KG1 (cell line): ENCODE data around the gene TNFAIP2.
"Not testable (repeated sequence)": the region's sequence is repeated elsewhere in the genome, so short reads cannot be mapped to it uniquely, and the experiment has no call there.

Source experiments
- DNase-seq: peaks from one replicate; lab custom pipeline; 2025; lab: John Stamatoyannopoulos, UW

Gene TNFAIP2

GRCh38 chr14:103155826-103156394 is 32.6 kb downstream of the TNFAIP2 start:
- no peak for DNase-seq

- DNase-seq: no peak
These were observed 33.6 kb downstream of the TNFAIP2 start for GRCh38 chr14:103156651-103157378.

GRCh38 chr14:103157969-103158368 is 34.7 kb downstream of the TNFAIP2 start:
- DNase-seq: no peak

- no peak for DNase-seq
These were observed 35.4 kb downstream of the TNFAIP2 start for GRCh38 chr14:103158688-103159087.

- no peak for DNase-seq
These were observed 37.2 kb downstream of the TNFAIP2 start for GRCh38 chr14:103160321-103161053.

GRCh38 chr14:103161054-103161397 is 37.8 kb downstream of the TNFAIP2 start:
- DNase-seq: no peak

GRCh38 chr14:103163199-103163598 is 39.9 kb downstream of the TNFAIP2 start:
- no peak for DNase-seq

GRCh38 chr14:103164006-103164405 is 40.7 kb downstream of the TNFAIP2 start:
- DNase-seq: no peak

- no peak for DNase-seq
These were observed 41.5 kb downstream of the TNFAIP2 start for GRCh38 chr14:103164779-103165178.

- no peak for DNase-seq
These were observed 42.1 kb downstream of the TNFAIP2 start for GRCh38 chr14:103165323-103165722.

GRCh38 chr14:103169954-103170353 is 46.7 kb downstream of the TNFAIP2 start:
- DNase-seq: no peak

GRCh38 chr14:103171206-103171605 is 47.9 kb downstream of the TNFAIP2 start:
- DNase-seq: not testable (repeated sequence)

- DNase-seq: no peak
These were observed 49.7 kb downstream of the TNFAIP2 start for GRCh38 chr14:103172921-103173320.

- not testable (repeated sequence) for DNase-seq
These were observed 50.6 kb downstream of the TNFAIP2 start for GRCh38 chr14:103173887-103174286.

- not testable (repeated sequence) for DNase-seq
These were observed 52.9 kb downstream of the TNFAIP2 start for GRCh38 chr14:103176176-103176575.

GRCh38 chr14:103177376-103177775 is 54.1 kb downstream of the TNFAIP2 start:
- no peak for DNase-seq

- no peak for DNase-seq
These were observed 55.3 kb downstream of the TNFAIP2 start for GRCh38 chr14:103178521-103178920.

- DNase-seq: no peak
These were observed 55.8 kb downstream of the TNFAIP2 start for GRCh38 chr14:103179094-103179493.

GRCh38 chr14:103180331-103180730 is 57.1 kb downstream of the TNFAIP2 start:
- no peak for DNase-seq

- no peak for DNase-seq
These were observed 60.8 kb downstream of the TNFAIP2 start for GRCh38 chr14:103184046-103184445.

GRCh38 chr14:103185051-103186029 is 62.1 kb downstream of the TNFAIP2 start:
- no peak for DNase-seq

- DNase-seq: no peak
These were observed 63.1 kb downstream of the TNFAIP2 start for GRCh38 chr14:103186241-103186822.
